AG10803 (cell line): ENCODE results near the gene HMGB1.

Experiments
- DNase-seq: peaks from one replicate; pipeline ENCODE4 v3.0.0; 2010; ENCODE audit warnings: low read depth
- H3K4me3 ChIP-seq: 2 replicates; pipeline ENCODE4 v1.5.1; 2011; ENCODE audit warnings: mild to moderate bottlenecking, low read length, control low read depth
- CTCF ChIP-seq: conservative IDR thresholded peaks from 2 replicates; pipeline ENCODE4 v1.5.1; 2011; ENCODE audit warnings: mild to moderate bottlenecking, low read length, control low read depth, inconsistent platforms

The HMGB1 gene

GRCh38 chr13:30431269-30431940 is 34.3 kb downstream of the HMGB1 start:
- H3K4me3 ChIP-seq: no peak overlapping the region
- no peak for TF ChIP-seq CTCF
- DNase-seq: no peak

- H3K4me3 ChIP-seq: no peak overlapping the region
- peak; percentile 85 for DNase-seq
- no peak for TF ChIP-seq CTCF
Measured at GRCh38 chr13:30429721-30430694, 35.7 kb downstream of the HMGB1 start.

- no peak for TF ChIP-seq CTCF
- no peak overlapping the region for H3K4me3 ChIP-seq
- no peak for DNase-seq
Measured at GRCh38 chr13:30429235-30429634, 36.5 kb downstream of the HMGB1 start.

GRCh38 chr13:30423891-30424290 is 41.8 kb downstream of the HMGB1 start:
- DNase-seq: no peak
- no peak overlapping the region for H3K4me3 ChIP-seq
- TF ChIP-seq CTCF: no peak

- TF ChIP-seq CTCF: no peak
- peak within 1 kb of the TSS; percentile 74 for H3K4me3 ChIP-seq
- DNase-seq: peak; percentile 89
Measured at GRCh38 chr13:30422054-30422839, 43.5 kb downstream of the HMGB1 start, which contains the start of gene UBE2L5. Gene UBE2L5, plus strand, starts transcription at chr13:30422493. Its CDS starts 5,498 bp downstream, at chr13:30427991.

- H3K4me3 ChIP-seq: peak overlapping the region; percentile 74
- peak; percentile 93 for DNase-seq
- TF ChIP-seq CTCF: no peak
Measured at GRCh38 chr13:30421093-30422053, 44.4 kb downstream of the HMGB1 start.
